Measurements from ENCODE around the gene SLC12A8.

DNA sequence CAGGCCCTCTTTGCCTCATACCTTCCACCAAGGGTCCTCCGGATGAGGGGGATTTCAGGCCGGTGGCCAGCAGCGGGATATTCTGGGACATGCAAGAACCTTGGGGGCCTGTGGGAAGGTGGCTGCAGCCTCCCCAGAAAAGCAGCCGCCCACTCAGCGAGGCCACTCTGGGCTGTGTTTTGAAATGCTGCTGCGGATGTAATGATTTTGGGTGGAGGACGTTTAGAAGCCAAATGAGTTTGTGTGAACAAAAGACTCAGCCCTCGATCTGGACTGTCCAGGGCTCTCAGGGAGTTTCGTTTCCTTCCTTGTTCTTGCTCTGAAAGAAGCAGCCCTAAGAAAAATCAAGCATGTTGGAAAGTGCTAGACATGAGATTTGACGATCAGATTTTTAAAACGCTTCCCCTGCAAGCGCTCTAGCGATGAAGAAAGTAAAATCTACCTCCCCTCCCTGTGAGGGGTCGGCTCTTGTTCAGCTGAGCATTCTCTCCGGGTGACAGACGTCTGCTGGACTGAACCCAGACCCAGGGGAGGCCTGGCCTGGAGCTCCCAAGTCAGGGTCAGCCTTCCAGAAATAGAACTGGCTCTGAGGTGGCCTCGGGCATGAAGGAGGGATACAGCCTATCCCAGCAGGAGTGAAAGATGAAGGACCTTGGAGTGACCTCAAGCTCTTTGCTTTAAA is 169.7 kb downstream of the SLC12A8 start:
- TF ChIP-seq EZH2 (IDR thresholded peaks at IDR 0.05; ENCODE audit: low read length, missing control alignments): no peak
- TF ChIP-seq, protein P1, sequence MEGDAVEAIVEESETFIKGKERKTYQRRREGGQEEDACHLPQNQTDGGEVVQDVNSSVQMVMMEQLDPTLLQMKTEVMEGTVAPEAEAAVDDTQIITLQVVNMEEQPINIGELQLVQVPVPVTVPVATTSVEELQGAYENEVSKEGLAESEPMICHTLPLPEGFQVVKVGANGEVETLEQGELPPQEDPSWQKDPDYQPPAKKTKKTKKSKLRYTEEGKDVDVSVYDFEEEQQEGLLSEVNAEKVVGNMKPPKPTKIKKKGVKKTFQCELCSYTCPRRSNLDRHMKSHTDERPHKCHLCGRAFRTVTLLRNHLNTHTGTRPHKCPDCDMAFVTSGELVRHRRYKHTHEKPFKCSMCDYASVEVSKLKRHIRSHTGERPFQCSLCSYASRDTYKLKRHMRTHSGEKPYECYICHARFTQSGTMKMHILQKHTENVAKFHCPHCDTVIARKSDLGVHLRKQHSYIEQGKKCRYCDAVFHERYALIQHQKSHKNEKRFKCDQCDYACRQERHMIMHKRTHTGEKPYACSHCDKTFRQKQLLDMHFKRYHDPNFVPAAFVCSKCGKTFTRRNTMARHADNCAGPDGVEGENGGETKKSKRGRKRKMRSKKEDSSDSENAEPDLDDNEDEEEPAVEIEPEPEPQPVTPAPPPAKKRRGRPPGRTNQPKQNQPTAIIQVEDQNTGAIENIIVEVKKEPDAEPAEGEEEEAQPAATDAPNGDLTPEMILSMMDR (conservative IDR thresholded peaks at IDR 0.05 in 1 of 2, IDR thresholded peaks at IDR 0.05 in 1 of 2; ENCODE audit: low read depth in 1 of 2, low read length in 2 of 2): no peak
